ENCODE data around the gene CST9L. TPM values are rescaled to one million over a fixed set of nuclear protein-coding genes. Genes with fewer than 3 reads are reported as not detected.

The CST9L gene
- total and polyA plus RNA-seq, 2 experiments from 2014 or later: not detected

GRCh38 chr20:23603321-23603720 is 35.0 kb upstream of the CST9L start:
- H3K27ac ChIP-seq: no peak overlapping the region
- H3K36me3 ChIP-seq (replicated peaks; ENCODE audit: insufficient read depth, low read depth): no peaks in the 10 kb centered on the region
- no peak overlapping the region for H3K4me3 ChIP-seq
- no peaks in the 10 kb centered on the region for H3K79me2 ChIP-seq
- H3K4me2 ChIP-seq: no peak overlapping the region
- no peak for DNase-seq (ENCODE audit: low spot score)
- no peaks in the 10 kb centered on the region for H4K20me1 ChIP-seq (ENCODE audit: insufficient read depth, poor library complexity, severe bottlenecking)
- no peaks in the 10 kb centered on the region for H3K4me1 ChIP-seq (ENCODE audit: insufficient read depth)
- WGBS (ENCODE audit: low lambda C conversion rate, missing lambda C conversion rate): 93% methylated on average over 4 of the region's 4 CpGs
- no peaks in the 10 kb centered on the region for H3K9me2 ChIP-seq (replicated peaks; ENCODE audit: insufficient read depth)
- TF ChIP-seq EZH2phosphoT487 (IDR thresholded peaks at IDR 0.05; ENCODE audit: low read depth, severe bottlenecking, unreplicated experiment) (no peak), EZH2 (IDR thresholded peaks at IDR 0.05; ENCODE audit: borderline replicate concordance) (no peak)
- TF ChIP-seq, protein P1, sequence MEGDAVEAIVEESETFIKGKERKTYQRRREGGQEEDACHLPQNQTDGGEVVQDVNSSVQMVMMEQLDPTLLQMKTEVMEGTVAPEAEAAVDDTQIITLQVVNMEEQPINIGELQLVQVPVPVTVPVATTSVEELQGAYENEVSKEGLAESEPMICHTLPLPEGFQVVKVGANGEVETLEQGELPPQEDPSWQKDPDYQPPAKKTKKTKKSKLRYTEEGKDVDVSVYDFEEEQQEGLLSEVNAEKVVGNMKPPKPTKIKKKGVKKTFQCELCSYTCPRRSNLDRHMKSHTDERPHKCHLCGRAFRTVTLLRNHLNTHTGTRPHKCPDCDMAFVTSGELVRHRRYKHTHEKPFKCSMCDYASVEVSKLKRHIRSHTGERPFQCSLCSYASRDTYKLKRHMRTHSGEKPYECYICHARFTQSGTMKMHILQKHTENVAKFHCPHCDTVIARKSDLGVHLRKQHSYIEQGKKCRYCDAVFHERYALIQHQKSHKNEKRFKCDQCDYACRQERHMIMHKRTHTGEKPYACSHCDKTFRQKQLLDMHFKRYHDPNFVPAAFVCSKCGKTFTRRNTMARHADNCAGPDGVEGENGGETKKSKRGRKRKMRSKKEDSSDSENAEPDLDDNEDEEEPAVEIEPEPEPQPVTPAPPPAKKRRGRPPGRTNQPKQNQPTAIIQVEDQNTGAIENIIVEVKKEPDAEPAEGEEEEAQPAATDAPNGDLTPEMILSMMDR (IDR thresholded peaks at IDR 0.05; ENCODE audit: poor library complexity): no peak
- no peaks in the 10 kb centered on the region for H3K27me3 ChIP-seq
- H3K9me3 ChIP-seq (ENCODE audit: low read depth): no peaks in the 10 kb centered on the region
- H2AFZ ChIP-seq: no peak overlapping the region

DNA sequence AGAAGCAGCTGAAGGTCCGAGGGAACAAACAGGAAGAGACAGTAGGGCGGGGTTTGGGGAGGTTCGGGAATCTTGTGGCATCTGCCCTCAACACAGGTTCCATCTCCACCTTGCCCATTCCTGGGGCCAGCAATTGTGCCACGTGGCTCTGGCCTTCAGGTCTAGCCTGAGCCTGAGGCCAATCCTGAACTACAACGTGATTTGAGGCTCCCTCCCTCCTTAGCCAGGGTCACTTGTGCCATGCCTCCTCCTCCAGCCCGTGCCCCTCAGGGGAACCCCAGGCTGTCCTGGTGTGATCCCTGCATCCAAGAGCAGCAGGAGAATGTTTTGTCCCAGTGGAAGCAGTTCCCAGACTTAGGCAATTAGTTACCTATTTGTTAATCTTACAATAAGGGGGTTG is 34.4 kb upstream of the CST9L start:
- Histone ChIP-seq H3K36me3 (replicated peaks; ENCODE audit: insufficient read depth, low read depth) (no peaks in the 10 kb centered on the region), H3K4me3 (no peak overlapping the region), H3K79me2 (no peaks in the 10 kb centered on the region), H3K4me1 (ENCODE audit: insufficient read depth) (no peaks in the 10 kb centered on the region), H3K4me2 (no peak overlapping the region), H3K27ac (no peak overlapping the region), H3K9me2 (replicated peaks; ENCODE audit: insufficient read depth) (no peaks in the 10 kb centered on the region), H4K20me1 (ENCODE audit: insufficient read depth, poor library complexity, severe bottlenecking) (no peaks in the 10 kb centered on the region), H2AFZ (no peak overlapping the region), H3K9me3 (ENCODE audit: low read depth) (no peaks in the 10 kb centered on the region), H3K27me3 (no peaks in the 10 kb centered on the region)
- no peak for DNase-seq (ENCODE audit: low spot score)
- WGBS (ENCODE audit: low lambda C conversion rate, missing lambda C conversion rate): 88% methylated on average over 6 of the region's 6 CpGs
- TF ChIP-seq EZH2 (IDR thresholded peaks at IDR 0.05; ENCODE audit: borderline replicate concordance) (no peak), EZH2phosphoT487 (IDR thresholded peaks at IDR 0.05; ENCODE audit: low read depth, severe bottlenecking, unreplicated experiment) (no peak)
- TF ChIP-seq, protein P1 (IDR thresholded peaks at IDR 0.05; ENCODE audit: poor library complexity): no peak

- 70% methylated on average over 2 of the region's 2 CpGs for WGBS (ENCODE audit: low lambda C conversion rate, missing lambda C conversion rate)
- no peak overlapping the region for H3K4me2 ChIP-seq
- H3K9me2 ChIP-seq (replicated peaks; ENCODE audit: insufficient read depth): no peaks in the 10 kb centered on the region
- no peak overlapping the region for H3K4me3 ChIP-seq
- H2AFZ ChIP-seq: no peak overlapping the region
- H3K9me3 ChIP-seq (ENCODE audit: low read depth): no peaks in the 10 kb centered on the region
- no peak for TF ChIP-seq EZH2phosphoT487 (IDR thresholded peaks at IDR 0.05; ENCODE audit: low read depth, severe bottlenecking, unreplicated experiment)
- no peak for TF ChIP-seq EZH2 (IDR thresholded peaks at IDR 0.05; ENCODE audit: borderline replicate concordance)
- TF ChIP-seq, protein P1 (IDR thresholded peaks at IDR 0.05; ENCODE audit: poor library complexity): no peak
- H3K79me2 ChIP-seq: no peaks in the 10 kb centered on the region
- H3K4me1 ChIP-seq (ENCODE audit: insufficient read depth): no peaks in the 10 kb centered on the region
- no peak overlapping the region for H3K27ac ChIP-seq
- no peaks in the 10 kb centered on the region for H3K36me3 ChIP-seq (replicated peaks; ENCODE audit: insufficient read depth, low read depth)
- H4K20me1 ChIP-seq (ENCODE audit: insufficient read depth, poor library complexity, severe bottlenecking): no peaks in the 10 kb centered on the region
- no peak for DNase-seq (ENCODE audit: low spot score)
- H3K27me3 ChIP-seq: no peaks in the 10 kb centered on the region
Measured at GRCh38 chr20:23602241-23602640, 34.0 kb upstream of the CST9L start.

GRCh38 chr20:23601715-23602114 is 33.4 kb upstream of the CST9L start:
- TF ChIP-seq EZH2phosphoT487 (IDR thresholded peaks at IDR 0.05; ENCODE audit: low read depth, severe bottlenecking, unreplicated experiment) (no peak), EZH2 (IDR thresholded peaks at IDR 0.05; ENCODE audit: borderline replicate concordance) (no peak)
- TF ChIP-seq, protein P1 (IDR thresholded peaks at IDR 0.05; ENCODE audit: poor library complexity): no peak

More at GRCh38 chr20:23601715-23602114, 33.4 kb upstream of the CST9L start:
- 65% methylated on average over 4 of the region's 4 CpGs for WGBS (ENCODE audit: low lambda C conversion rate, missing lambda C conversion rate)
- H3K27me3 ChIP-seq: no peaks in the 10 kb centered on the region
- DNase-seq (ENCODE audit: low spot score): no peak
- H3K79me2 ChIP-seq: no peaks in the 10 kb centered on the region
- H3K9me2 ChIP-seq (replicated peaks; ENCODE audit: insufficient read depth): no peaks in the 10 kb centered on the region
- no peaks in the 10 kb centered on the region for H3K4me1 ChIP-seq (ENCODE audit: insufficient read depth)
- no peak overlapping the region for H3K4me2 ChIP-seq
- no peaks in the 10 kb centered on the region for H4K20me1 ChIP-seq (ENCODE audit: insufficient read depth, poor library complexity, severe bottlenecking)
- H3K4me3 ChIP-seq: no peak overlapping the region
- no peak overlapping the region for H3K27ac ChIP-seq
- H3K36me3 ChIP-seq (replicated peaks; ENCODE audit: insufficient read depth, low read depth): no peaks in the 10 kb centered on the region
- H2AFZ ChIP-seq: no peak overlapping the region
- no peaks in the 10 kb centered on the region for H3K9me3 ChIP-seq (ENCODE audit: low read depth)

Measured in hepatocyte (in vitro differentiated cells).